Measurements from ENCODE around the gene HAUS8.

- TF ChIP-seq CREB1 (IDR thresholded peaks at IDR 0.05), result no peak
- TF ChIP-seq CEBPB (IDR thresholded peaks at IDR 0.05; ENCODE audit: low read depth, low read length), result no peak
- no peak for TF ChIP-seq PHF8 (conservative IDR thresholded peaks at IDR 0.05; ENCODE audit: low read depth, low read length)
- no peak for TF ChIP-seq POLR2AphosphoS5 (IDR thresholded peaks at IDR 0.05; ENCODE audit: low read depth, low read length)
- no peak for TF ChIP-seq EGR1 (IDR thresholded peaks at IDR 0.05; ENCODE audit: borderline replicate concordance, low read depth, low read length)
- no peak for TF ChIP-seq NRF1 (IDR thresholded peaks at IDR 0.05; ENCODE audit: low read depth, low read length)
- TF ChIP-seq RAD21 (IDR thresholded peaks at IDR 0.05 in 1 of 2, conservative IDR thresholded peaks at IDR 0.05 in 1 of 2; ENCODE audit: low read depth in 2 of 2, low read length in 2 of 2), result no peak
Observed at GRCh38 chr19:17035842-17036424, 39.3 kb downstream of the HAUS8 start.

All from H1 (cell line).